ENCODE results near the gene CD44.

CD44 gene

DNA sequence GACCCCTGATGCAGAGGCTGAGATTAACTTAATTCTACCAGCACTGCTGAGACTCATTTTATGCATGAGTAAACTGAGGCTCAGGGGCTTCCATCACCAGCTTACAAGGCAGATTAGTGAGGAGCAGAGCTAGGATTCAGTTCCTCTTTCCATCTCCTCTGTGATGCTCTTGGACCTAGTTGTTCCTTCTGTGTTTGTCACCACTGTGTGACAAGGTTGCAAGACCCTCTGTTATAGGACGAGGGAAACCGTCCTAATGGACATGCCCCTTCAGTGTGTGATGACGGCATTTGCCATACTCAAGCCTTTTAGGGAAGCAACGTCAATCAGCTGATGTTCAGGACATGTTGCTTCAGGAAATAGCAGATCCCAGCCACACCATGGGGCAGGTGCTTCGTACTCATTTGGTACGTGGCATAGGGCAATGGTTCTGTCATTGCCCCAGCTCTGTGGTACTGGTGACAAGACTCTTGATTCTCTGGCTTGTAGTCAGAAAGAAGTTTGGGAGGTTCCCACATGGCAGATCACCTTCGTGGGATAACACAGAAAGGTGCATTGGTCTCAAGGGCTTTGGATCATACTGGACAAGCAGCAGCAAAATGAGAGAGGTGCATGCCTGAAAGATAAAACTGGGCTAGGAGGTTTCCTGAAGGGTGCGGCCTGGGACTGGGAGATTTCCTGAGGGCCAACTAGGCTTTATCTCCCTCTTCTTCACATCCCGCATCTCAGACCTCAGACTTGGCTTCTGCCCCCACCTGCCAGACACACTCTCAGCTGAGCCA is 23.9 kb upstream of the CD44 start:
- TF ChIP-seq, protein P1, sequence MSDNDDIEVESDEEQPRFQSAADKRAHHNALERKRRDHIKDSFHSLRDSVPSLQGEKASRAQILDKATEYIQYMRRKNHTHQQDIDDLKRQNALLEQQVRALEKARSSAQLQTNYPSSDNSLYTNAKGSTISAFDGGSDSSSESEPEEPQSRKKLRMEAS (IDR thresholded peaks at IDR 0.05) = no peak

DNA sequence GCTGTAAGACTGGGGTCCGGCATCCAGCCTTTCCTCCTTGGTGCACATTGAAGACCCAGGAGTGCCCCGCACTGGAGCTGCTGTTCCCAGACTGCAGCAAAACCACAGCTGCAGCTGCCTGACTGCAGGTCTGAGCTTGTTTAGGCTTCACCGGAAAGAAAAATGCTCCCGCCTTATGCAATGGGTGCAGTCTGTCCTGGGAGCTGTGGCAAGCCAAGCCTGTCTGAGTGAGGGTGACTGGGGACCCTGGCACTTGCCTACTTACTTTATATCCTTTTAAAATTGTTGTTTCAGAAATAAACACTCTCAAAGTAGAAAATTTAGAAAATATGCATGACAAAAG is 23.3 kb upstream of the CD44 start:
- TF ChIP-seq YY1 (IDR thresholded peaks at IDR 0.05; ENCODE audit: low read depth) (no peak), CEBPB (IDR thresholded peaks at IDR 0.05) (no peak), NFIC (IDR thresholded peaks at IDR 0.05) (no peak), RAD21 (IDR thresholded peaks at IDR 0.05; ENCODE audit: low read depth) (no peak), CREB1 (IDR thresholded peaks at IDR 0.05; ENCODE audit: low read depth) (no peak), FOXM1 (IDR thresholded peaks at IDR 0.05; ENCODE audit: borderline replicate concordance, low read depth) (no peak), EGR1 (IDR thresholded peaks at IDR 0.05) (no peak), EP300 (IDR thresholded peaks at IDR 0.05; ENCODE audit: borderline replicate concordance) (no peak), ZBTB7A (IDR thresholded peaks at IDR 0.05; ENCODE audit: low read depth) (no peak)
- TF ChIP-seq, protein P2, sequence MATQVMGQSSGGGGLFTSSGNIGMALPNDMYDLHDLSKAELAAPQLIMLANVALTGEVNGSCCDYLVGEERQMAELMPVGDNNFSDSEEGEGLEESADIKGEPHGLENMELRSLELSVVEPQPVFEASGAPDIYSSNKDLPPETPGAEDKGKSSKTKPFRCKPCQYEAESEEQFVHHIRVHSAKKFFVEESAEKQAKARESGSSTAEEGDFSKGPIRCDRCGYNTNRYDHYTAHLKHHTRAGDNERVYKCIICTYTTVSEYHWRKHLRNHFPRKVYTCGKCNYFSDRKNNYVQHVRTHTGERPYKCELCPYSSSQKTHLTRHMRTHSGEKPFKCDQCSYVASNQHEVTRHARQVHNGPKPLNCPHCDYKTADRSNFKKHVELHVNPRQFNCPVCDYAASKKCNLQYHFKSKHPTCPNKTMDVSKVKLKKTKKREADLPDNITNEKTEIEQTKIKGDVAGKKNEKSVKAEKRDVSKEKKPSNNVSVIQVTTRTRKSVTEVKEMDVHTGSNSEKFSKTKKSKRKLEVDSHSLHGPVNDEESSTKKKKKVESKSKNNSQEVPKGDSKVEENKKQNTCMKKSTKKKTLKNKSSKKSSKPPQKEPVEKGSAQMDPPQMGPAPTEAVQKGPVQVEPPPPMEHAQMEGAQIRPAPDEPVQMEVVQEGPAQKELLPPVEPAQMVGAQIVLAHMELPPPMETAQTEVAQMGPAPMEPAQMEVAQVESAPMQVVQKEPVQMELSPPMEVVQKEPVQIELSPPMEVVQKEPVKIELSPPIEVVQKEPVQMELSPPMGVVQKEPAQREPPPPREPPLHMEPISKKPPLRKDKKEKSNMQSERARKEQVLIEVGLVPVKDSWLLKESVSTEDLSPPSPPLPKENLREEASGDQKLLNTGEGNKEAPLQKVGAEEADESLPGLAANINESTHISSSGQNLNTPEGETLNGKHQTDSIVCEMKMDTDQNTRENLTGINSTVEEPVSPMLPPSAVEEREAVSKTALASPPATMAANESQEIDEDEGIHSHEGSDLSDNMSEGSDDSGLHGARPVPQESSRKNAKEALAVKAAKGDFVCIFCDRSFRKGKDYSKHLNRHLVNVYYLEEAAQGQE (IDR thresholded peaks at IDR 0.05; ENCODE audit: low read depth) = no peak
- TF ChIP-seq, protein P3, sequence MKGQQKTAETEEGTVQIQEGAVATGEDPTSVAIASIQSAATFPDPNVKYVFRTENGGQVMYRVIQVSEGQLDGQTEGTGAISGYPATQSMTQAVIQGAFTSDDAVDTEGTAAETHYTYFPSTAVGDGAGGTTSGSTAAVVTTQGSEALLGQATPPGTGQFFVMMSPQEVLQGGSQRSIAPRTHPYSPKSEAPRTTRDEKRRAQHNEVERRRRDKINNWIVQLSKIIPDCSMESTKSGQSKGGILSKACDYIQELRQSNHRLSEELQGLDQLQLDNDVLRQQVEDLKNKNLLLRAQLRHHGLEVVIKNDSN (IDR thresholded peaks at IDR 0.05) = no peak
- TF ChIP-seq, protein P1 (IDR thresholded peaks at IDR 0.05) = no peak

DNA sequence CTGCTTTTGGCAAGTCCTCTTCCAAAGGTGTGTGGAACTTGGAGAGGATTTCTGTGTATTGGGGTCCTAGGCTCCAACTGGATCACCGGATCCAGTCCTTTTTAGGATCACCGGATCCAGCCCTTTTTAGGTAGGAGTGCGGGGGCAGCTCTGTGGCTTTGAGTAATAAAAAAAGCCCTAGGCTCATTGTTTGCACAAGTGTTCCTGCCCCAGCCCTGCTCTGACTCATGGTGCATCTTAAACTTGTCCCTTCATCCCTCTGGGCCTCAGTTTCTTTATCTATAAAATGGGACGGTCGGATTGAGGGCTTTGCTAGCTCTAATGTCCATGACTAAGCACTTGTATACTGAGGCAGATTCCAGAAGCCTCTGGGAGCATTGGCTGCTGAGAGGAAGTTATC is 22.7 kb upstream of the CD44 start:
- TF ChIP-seq TCF12 (IDR thresholded peaks at IDR 0.05; ENCODE audit: low read depth) = no peak
- TF ChIP-seq, protein P1 (IDR thresholded peaks at IDR 0.05) = no peak
- TF ChIP-seq EGR1 (IDR thresholded peaks at IDR 0.05) = no peak
- TF ChIP-seq, protein P2 (IDR thresholded peaks at IDR 0.05; ENCODE audit: low read depth) = no peak
- no peak for TF ChIP-seq YY1 (IDR thresholded peaks at IDR 0.05; ENCODE audit: low read depth)

DNA sequence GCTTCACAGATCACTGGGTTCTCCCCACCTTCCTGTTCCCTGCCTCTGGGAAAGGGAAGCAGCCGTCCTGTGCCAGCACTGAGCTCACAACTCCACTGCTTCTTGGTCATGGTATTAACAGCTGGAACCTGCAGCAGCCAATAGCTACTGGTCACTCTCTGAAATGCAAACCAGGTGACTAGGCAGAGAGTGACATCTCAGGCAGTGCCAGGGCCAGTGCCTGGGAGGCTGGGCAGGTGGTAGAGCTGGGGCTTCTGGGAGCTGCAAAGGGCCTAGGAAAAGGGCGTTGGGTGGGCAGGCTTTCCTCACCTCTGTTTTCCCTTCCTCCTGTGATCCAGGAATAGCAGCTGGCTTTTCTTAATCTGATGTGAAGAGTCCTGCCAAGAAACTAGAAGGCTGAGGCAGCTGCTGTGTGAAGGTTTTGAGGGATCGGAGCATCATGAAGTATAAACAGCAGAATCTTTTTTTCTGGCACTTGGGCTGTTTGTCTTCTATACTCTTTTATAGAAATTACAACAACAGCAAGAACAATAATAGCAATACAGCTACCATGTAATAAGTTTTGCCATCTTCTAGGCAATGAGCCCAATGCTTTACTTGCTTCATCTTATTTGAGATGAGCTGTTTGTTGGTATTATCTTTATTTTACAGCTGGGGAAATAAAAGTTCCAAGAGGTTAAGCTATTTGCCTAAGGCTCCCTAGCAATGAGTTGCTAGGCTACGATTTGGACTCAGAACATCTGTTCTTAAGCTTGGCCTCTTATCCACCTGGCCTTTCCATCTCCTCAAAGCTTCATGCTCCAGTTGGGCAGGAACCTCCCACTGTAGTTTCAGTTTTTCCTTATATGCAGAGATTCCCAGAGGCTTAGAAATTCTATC is 22.0 kb upstream of the CD44 start:
- TF ChIP-seq CREB1 (IDR thresholded peaks at IDR 0.05; ENCODE audit: low read depth) (no peak), RAD21 (IDR thresholded peaks at IDR 0.05; ENCODE audit: low read depth) (no peak), TAF1 (IDR thresholded peaks at IDR 0.05; ENCODE audit: low read depth) (no peak), TCF12 (IDR thresholded peaks at IDR 0.05; ENCODE audit: low read depth) (no peak), NFIC (IDR thresholded peaks at IDR 0.05) (no peak), TEAD4 (IDR thresholded peaks at IDR 0.05) (no peak)
- TF ChIP-seq, protein P3 (IDR thresholded peaks at IDR 0.05) = no peak

DNA sequence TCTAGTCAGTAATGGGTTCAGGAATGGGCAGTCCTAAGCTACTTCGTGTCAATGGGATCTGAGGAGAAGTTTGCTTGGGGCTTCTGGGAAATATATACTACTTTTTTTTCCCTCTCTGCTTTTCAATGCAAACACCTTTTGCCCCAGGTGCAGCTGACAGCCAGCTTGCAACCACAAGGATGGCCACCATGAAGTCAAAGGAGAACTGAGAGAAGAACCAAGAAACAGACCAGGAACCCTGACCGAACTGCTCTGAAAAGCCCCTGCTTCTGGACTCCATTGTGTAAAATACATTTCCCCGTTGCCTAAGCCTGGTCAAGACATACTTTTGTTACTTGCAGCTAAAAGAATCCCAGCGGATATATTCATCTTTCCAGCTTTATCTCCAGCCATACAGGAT is 20.1 kb upstream of the CD44 start:
- no peak for TF ChIP-seq CREB1 (IDR thresholded peaks at IDR 0.05; ENCODE audit: low read depth)
- TF ChIP-seq, protein P1 (IDR thresholded peaks at IDR 0.05) = no peak

DNA sequence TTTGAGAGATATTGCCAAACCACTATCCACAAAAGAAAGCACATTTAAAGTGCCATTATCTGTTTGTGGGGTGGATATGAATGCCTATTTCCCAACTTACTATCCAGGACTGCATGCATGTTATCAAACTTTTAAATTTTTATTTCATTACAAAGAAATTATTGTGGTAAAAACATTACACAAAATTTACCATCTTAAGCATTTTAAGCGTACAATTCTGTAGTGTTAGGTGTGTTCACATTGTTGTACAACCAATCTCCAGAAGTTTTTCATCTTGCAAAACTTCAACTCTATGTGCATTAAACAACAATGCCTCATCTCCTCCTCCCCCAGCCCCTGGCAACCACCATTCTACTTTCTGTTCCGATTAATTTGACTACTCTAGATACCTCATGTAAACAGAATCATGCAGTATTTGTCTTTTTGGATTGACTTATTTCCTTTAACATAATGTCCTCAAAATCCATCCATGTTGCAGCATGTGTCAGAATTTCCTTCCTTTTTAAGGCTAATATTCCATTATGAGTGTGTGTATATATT is 17.6 kb upstream of the CD44 start:
- TF ChIP-seq YY1 (IDR thresholded peaks at IDR 0.05; ENCODE audit: low read depth) (no peak), EP300 (IDR thresholded peaks at IDR 0.05; ENCODE audit: borderline replicate concordance) (no peak), CREB1 (IDR thresholded peaks at IDR 0.05; ENCODE audit: low read depth) (no peak), TEAD4 (IDR thresholded peaks at IDR 0.05) (no peak), RAD21 (IDR thresholded peaks at IDR 0.05; ENCODE audit: low read depth) (no peak), NFIC (IDR thresholded peaks at IDR 0.05) (no peak), CEBPB (IDR thresholded peaks at IDR 0.05) (no peak), TCF12 (IDR thresholded peaks at IDR 0.05; ENCODE audit: low read depth) (no peak), ZBTB7A (IDR thresholded peaks at IDR 0.05; ENCODE audit: low read depth) (no peak), EGR1 (IDR thresholded peaks at IDR 0.05) (no peak), TAF1 (IDR thresholded peaks at IDR 0.05; ENCODE audit: low read depth) (no peak), FOXM1 (IDR thresholded peaks at IDR 0.05; ENCODE audit: borderline replicate concordance, low read depth) (no peak)
- TF ChIP-seq, protein P3 (IDR thresholded peaks at IDR 0.05) = no peak
- TF ChIP-seq, protein P2 (IDR thresholded peaks at IDR 0.05; ENCODE audit: low read depth) = no peak
- TF ChIP-seq, protein P1 (IDR thresholded peaks at IDR 0.05) = no peak

All from Ishikawa (cell line).